IPS-20b (cell line): ENCODE data around the gene PRMT7.

Source experiments
- H3K27ac ChIP-seq: one replicate; pipeline ENCODE4 v1.5.1; 2013; ENCODE audit warnings: low read length
- H3K27me3 ChIP-seq: 2 replicates; pipeline ENCODE4 v1.6.1; 2013; ENCODE audit warnings: mild to moderate bottlenecking, low read length, inconsistent platforms; ENCODE audit not compliant: insufficient read depth
- H3K36me3 ChIP-seq: 2 replicates; pipeline ENCODE4 v1.6.1; 2013; ENCODE audit warnings: low read depth, mild to moderate bottlenecking, inconsistent platforms, low read length, moderate library complexity; ENCODE audit not compliant: insufficient read depth
- H3K4me1 ChIP-seq: 2 replicates; pipeline ENCODE4 v1.6.1; 2013; ENCODE audit warnings: mild to moderate bottlenecking, control low read depth, inconsistent platforms, low read length, moderate library complexity; ENCODE audit not compliant: insufficient read depth
- H3K4me3 ChIP-seq: 2 replicates; pipeline ENCODE4 v1.5.1; 2013; ENCODE audit warnings: mild to moderate bottlenecking, low read length, inconsistent platforms
- H3K9ac ChIP-seq: 2 replicates; pipeline ENCODE4 v1.6.1; 2013; ENCODE audit warnings: low read depth, mild to moderate bottlenecking, inconsistent platforms, low read length, moderate library complexity
- H3K9me3 ChIP-seq: 2 replicates; pipeline ENCODE4 v1.6.1; 2013; ENCODE audit warnings: mild to moderate bottlenecking, low read depth, low read length, inconsistent platforms; ENCODE audit not compliant: insufficient read depth

The PRMT7 gene

DNA sequence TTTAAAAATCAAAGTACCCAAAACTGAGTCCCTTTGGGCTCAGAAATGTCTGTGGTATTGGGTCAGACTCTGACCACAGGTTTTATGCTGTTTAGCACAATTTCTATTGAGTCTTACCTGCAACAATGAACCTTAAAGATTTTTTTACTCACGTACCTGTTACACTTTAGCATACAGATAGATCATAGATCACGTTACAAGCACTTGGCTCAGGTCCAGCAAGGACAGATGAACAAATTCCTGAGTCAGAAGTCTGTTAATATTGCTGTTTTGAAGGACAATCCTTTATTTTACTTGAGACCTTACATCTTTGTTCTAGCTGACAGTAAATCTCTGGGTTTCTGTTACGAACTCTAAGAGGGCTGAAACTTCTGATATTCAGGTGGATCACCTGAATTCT, 12.9 kb upstream of the PRMT7 start:
- H3K36me3 ChIP-seq: peaks cover 94% of the 10 kb centered on the region
- no peaks in the 10 kb centered on the region for H3K4me1 ChIP-seq
- H3K27ac ChIP-seq: no peak overlapping the region
- no peaks in the 10 kb centered on the region for H3K9me3 ChIP-seq
- H3K4me3 ChIP-seq: no peak overlapping the region
- no peaks in the 10 kb centered on the region for H3K27me3 ChIP-seq
- no peak overlapping the region for H3K9ac ChIP-seq

DNA sequence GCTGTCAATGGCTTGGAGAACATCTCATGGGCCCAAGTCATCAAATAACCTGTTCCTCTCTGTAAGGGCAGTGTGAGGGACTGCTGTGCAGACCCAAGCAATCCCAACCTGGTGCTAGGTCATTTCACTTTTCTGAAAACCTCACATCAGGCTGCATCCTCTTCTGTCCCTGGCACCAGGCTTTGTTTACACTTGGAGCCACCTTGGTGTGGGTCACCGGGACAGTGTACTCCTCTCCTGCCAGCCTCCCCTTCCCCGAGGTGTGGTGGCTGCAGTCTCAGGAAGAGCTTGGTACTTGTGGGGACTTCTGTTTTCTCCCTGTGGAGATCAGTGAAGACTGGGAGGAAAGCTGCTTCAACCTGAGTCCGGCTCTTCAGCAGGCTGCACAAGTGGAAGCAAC, 12.5 kb upstream of the PRMT7 start:
- Histone ChIP-seq H3K27ac (no peak overlapping the region), H3K27me3 (no peaks in the 10 kb centered on the region), H3K36me3 (peaks cover 94% of the 10 kb centered on the region), H3K4me1 (no peaks in the 10 kb centered on the region), H3K9me3 (no peaks in the 10 kb centered on the region), H3K4me3 (no peak overlapping the region), H3K9ac (no peak overlapping the region)

DNA sequence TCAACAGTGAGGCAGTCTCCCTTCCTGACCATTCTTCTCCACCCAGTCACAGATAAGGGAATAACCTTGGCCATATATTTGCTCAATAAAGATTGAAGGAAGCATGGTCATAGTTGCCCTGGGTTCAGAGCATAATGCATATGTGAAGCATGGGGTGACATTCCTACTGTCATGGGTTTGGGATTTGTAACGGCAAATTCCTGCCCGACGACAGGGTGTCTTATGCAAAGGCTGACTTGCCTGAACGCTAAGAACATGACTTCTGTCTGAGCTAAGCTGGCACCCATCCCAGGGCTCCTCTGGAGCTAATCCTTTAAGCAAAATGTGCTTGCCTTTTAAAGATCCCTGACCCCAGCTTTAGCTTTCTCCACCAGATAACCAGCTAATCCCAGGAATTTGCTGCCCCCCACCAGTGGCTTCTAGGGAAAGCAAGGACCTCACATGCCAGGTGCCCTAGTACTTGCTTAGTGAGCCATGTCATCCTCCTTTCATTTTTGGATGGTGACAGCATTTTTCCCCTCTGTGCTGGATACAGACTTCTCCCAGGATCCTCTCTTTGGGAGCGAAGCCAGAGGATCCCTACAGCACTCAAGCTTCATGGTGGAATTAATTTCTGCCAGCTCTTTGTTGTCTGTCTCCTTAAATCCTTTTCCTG, 11.8 kb upstream of the PRMT7 start:
- Histone ChIP-seq H3K4me1 (no peaks in the 10 kb centered on the region), H3K36me3 (peaks cover 96% of the 10 kb centered on the region), H3K4me3 (no peak overlapping the region), H3K27me3 (no peaks in the 10 kb centered on the region), H3K9me3 (no peaks in the 10 kb centered on the region), H3K27ac (no peak overlapping the region), H3K9ac (no peak overlapping the region)

DNA sequence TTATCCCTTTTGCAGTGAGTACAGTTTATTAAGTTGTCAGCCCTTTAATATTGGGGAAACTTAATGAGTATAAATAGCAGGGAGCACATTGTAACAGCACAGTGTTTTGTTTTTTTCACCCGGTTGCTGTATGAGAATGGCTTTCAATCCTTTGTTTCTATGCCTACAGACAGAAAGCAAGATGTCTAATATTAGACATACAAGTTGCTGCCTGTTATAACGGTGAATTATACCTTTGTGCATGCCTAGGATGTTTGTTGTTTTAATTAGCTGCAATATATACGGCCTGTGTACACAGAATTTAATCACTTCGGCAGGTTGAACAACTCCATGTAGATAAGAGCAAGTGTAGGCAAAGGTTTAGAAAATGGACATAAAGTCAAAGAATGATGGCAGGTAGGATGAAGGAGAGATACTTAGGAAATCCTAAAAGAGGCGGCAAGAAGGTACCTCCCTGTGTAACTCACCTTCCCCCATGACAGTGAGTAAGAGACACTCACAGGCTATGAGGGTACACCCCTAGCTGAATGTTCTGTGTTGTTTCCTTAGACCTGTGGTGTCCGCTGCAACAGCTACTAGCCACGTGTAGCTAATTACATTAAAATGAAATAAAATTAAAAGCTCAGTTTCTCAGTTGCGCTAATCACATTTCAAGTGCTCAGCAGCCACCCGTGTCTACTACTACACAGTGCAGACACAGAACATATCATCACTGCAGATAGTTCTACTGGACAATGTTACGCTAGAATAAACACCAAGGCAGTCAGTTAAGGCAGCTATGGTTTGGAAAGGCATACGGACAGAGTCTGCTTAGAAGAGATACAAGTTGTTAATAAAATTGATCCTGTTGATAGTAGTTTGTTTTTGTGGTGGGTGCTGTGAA, 11.0 kb upstream of the PRMT7 start:
- H3K4me1 ChIP-seq: no peaks in the 10 kb centered on the region
- H3K4me3 ChIP-seq: no peak overlapping the region
- H3K9ac ChIP-seq: no peak overlapping the region
- no peaks in the 10 kb centered on the region for H3K27me3 ChIP-seq
- H3K27ac ChIP-seq: no peak overlapping the region
- H3K36me3 ChIP-seq: peaks cover 96% of the 10 kb centered on the region
- H3K9me3 ChIP-seq: no peaks in the 10 kb centered on the region

DNA sequence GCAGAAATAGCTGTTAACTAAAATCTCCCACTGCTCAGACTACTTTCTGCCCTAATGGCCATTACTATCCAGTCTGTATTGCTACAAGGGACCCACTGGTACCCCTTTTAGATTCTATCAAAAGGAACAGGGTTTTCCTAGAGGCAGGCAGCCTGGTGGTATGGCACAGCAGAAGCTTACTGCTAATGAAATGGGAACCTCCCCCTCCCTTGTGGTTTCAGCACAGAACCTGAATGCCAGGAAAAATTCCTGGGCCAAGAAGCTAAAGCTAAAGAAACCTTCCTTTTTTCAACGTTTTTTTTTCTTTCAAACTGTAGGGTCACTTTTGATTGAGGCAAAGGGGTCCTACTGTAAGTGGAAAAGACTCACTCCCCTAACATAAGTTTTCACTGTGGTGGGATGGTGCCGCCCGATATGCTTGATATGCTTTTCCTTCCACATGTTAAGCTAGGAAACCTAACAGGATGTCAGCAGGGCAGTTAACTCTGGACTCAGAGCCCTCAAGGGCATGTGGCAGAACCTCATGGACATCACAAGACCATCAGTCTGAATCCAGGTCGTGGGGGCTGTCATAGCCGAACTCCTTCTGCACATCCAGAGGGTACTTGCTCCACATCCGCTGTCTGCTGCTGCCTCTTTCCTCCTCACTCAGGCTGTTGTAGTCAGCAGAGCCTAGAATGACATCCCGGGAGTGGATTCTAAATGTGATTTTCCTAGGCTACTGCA, 9.9 kb upstream of the PRMT7 start:
- Histone ChIP-seq H3K9me3 (no peaks in the 10 kb centered on the region), H3K36me3 (peaks cover 95% of the 10 kb centered on the region), H3K4me3 (no peak overlapping the region), H3K27me3 (no peaks in the 10 kb centered on the region), H3K9ac (no peak overlapping the region), H3K27ac (no peak overlapping the region), H3K4me1 (no peaks in the 10 kb centered on the region)

DNA sequence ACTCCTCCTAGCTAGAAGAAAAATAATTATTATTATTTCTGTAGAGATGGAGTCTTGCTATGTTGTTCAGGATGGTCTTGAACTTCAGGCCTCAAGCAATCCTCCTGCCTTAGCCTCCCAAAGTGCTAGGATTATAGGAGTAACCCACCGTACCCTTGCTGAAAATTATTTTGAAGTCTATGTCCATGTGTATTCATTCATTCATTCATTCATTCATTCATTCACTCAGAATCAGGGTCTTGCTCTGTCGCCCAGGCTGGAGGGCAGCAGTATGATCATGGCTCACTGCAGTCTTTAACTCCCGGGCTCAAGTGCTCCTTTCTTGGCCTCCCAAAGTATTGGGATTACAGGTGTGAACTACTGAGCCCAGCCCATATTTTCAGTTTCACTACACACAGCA, 4.2 kb upstream of the PRMT7 start:
- H3K27ac ChIP-seq: no peak overlapping the region
- H3K4me1 ChIP-seq: peaks cover 6% of the 10 kb centered on the region; the same call in 1 of the 2 replicates
- no peak overlapping the region for H3K9ac ChIP-seq
- H3K4me3 ChIP-seq: no peak overlapping the region
- no peaks in the 10 kb centered on the region for H3K9me3 ChIP-seq
- H3K36me3 ChIP-seq: peaks cover 67% of the 10 kb centered on the region
- H3K27me3 ChIP-seq: no peaks in the 10 kb centered on the region

DNA sequence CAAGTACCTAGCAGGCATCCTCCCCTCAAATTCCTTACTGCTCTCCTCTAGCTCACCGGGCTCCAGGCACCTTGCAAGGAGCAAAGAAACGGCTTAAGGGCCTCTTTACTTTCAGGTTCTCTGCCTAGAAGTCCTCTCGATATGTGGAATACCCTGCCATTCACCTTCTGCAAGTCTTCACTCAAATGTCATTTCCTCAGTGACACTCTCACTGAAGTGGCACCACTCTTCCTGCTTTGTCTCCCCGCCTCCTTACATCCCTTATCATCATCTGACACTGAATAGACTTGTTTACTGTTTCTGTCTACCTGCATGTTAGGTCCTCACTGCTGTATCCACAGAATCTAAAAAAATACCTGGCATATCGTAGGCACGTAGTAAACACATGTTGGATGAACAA, 1.0 kb upstream of the PRMT7 start:
- H3K9me3 ChIP-seq: no peaks in the 10 kb centered on the region
- peaks cover 52% of the 10 kb centered on the region for H3K36me3 ChIP-seq
- no peaks in the 10 kb centered on the region for H3K27me3 ChIP-seq
- no peak overlapping the region for H3K27ac ChIP-seq
- peak overlapping the region; percentile 97; the same call in 1 of the 2 replicates for H3K9ac ChIP-seq
- peaks cover 6% of the 10 kb centered on the region; the same call in 1 of the 2 replicates for H3K4me1 ChIP-seq
- peak overlapping the region; percentile 99 for H3K4me3 ChIP-seq

DNA sequence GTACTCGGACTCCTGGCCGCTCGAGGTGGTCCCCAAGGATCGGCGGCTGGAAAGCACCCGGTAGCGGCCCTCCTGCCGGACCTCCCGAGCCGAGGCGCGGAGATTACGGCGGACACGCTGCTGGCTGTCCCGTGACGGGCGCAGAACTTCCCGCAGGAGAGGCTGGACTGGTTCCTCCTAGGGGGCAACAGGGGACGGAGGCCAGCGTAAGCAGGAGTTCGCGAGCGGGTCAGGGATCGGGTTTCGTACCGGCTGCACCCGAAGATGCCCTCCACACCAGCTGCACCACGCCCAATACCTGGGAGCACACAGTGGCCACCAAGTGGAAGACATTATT, 414 bp upstream of the PRMT7 start:
- H3K36me3 ChIP-seq: peaks cover 49% of the 10 kb centered on the region
- peak overlapping the region; percentile 99 for H3K4me3 ChIP-seq
- peak overlapping the region; percentile 53 for H3K27ac ChIP-seq
- peaks cover 6% of the 10 kb centered on the region for H3K4me1 ChIP-seq
- peak overlapping the region; percentile 97 for H3K9ac ChIP-seq
- H3K27me3 ChIP-seq: no peaks in the 10 kb centered on the region
- no peaks in the 10 kb centered on the region for H3K9me3 ChIP-seq

DNA sequence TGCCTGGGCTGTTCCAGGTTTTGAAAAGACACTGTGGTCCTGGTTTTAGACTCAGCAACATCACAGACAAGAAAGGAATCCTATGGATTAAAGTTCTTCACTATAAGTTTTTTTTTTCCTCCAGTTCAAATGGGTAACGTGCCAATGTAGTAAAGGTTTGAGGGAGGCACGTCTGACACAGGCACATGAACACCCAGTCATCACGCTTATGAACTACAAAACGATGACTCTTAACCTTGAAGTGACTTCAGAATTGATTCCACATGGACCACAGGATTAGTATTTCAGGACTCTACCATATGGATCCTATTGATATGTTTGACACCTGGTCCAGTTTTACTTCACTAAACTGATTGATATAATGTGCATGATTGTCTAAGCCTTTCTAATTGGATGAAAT, 2.3 kb downstream of the PRMT7 start:
- H3K27me3 ChIP-seq: no peaks in the 10 kb centered on the region
- H3K9ac ChIP-seq: no peak overlapping the region
- no peaks in the 10 kb centered on the region for H3K9me3 ChIP-seq
- no peak overlapping the region for H3K4me3 ChIP-seq
- H3K4me1 ChIP-seq: peaks cover 6% of the 10 kb centered on the region
- peaks cover 43% of the 10 kb centered on the region for H3K36me3 ChIP-seq
- no peak overlapping the region for H3K27ac ChIP-seq

DNA sequence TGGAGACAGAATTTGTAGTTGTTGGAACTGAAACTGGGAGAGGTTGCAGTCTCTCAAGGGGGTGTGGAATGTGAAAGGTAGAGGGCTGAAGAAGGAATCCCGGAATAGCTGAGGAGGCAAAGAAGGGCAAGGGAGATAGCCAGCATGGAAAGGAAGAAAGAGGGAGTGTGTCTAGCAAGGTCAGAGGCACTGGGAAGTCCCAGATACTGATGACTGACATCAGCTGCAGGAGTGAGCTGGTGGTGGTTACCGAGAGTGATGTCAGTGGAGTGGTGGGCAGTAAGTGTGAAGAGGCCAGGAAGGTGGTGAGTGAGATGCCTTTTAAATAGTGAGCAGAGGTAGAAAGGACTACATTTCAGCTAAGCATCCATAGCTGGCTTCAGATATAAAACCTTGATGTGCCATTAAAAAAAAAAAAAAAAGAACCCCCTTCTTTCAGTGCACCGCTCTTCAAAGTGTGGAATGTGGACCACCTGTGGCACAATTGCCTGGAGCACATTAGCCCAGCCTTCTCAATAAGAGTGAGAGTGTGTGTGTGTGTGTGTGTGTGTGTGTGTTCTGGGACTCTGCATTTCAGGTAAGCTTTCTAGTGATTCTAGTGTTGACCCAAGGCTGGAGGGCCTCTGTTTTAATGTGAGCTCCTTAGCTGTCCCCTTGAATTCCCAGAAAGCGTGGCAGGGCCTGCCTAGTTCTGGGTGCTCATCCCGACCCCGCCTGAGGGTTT, 8.5 kb downstream of the PRMT7 start:
- Histone ChIP-seq H3K27ac (no peak overlapping the region), H3K4me1 (no peaks in the 10 kb centered on the region; the same call in 1 of the 2 replicates), H3K9ac (no peak overlapping the region), H3K4me3 (no peak overlapping the region), H3K36me3 (peaks cover 58% of the 10 kb centered on the region), H3K9me3 (no peaks in the 10 kb centered on the region), H3K27me3 (no peaks in the 10 kb centered on the region)

DNA sequence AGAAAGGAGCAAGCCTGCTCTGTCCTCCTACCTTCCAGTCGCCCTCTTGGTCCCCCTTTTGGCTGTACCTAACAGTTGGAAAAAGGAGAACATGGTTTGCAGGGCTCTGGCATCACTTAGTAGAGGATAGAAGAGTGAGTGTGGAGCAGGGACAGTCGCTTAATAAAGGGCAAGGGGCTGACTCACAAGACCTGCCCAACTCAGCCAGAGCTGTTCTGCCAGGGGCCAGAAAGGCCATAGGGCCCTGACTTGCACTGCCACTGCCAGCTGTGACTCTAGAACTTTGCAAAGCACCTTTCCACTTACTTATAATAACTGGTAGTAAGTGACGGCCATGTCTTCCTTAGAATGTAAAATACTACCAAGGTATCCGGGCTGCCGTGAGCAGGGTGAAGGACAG, 13.5 kb downstream of the PRMT7 start:
- H3K4me1 ChIP-seq: peaks cover 3% of the 10 kb centered on the region; the same call in 1 of the 2 replicates
- H3K9ac ChIP-seq: no peak overlapping the region
- H3K4me3 ChIP-seq: no peak overlapping the region
- no peaks in the 10 kb centered on the region for H3K9me3 ChIP-seq
- no peak overlapping the region for H3K27ac ChIP-seq
- H3K36me3 ChIP-seq: peaks cover 56% of the 10 kb centered on the region
- H3K27me3 ChIP-seq: no peaks in the 10 kb centered on the region
